ENCODE results near the gene CHCHD6.

Gene CHCHD6

GRCh38 chr3:127003175-127003555 is 299.1 kb downstream of the CHCHD6 start:
- DNase-seq (ENCODE audit: low read depth in 2 of 2, low spot score in 1 of 2) = no peak

GRCh38 chr3:127003601-127004280 is 299.7 kb downstream of the CHCHD6 start:
- DNase-seq (ENCODE audit: low read depth in 2 of 2, low spot score in 1 of 2) = no peak

GRCh38 chr3:127004641-127005397 is 300.8 kb downstream of the CHCHD6 start:
- no peak for DNase-seq (ENCODE audit: low read depth in 2 of 2, low spot score in 1 of 2)

GRCh38 chr3:127005864-127006500 is 301.9 kb downstream of the CHCHD6 start:
- no peak for DNase-seq (ENCODE audit: low read depth in 2 of 2, low spot score in 1 of 2)

DNA sequence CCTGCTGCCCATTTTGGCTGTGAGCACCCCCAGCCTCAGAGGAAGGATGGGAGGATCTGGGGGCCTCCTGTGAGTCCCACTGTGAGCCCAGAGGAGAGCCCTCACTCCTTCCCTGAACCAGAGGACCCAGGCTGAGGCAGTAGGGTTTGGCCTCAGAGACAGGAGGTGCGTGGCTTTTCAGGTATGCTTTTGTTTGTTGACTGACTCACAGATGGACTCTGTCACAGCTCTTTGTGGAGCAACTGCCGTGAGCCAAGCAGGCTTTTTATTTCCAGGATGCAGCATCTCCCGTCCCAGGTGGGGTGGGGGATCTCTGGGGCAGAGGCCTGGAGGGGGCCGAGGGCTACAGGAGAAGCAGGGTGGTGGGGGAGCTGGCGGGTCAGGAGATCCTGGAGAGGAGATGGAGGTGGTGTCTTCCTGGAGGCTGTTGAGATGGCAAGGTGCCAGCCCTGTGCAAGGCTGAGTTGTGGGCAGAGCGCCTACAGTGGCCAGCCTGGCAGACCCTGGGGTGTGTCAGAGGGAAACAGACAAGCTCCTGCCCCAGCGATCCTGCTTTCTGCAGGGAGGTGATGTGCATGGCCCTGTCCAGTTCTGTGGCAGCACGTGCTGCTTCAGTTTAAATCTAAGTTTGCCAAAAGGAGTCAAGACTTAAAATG is 302.9 kb downstream of the CHCHD6 start:
- no peak for DNase-seq (ENCODE audit: low read depth in 2 of 2, low spot score in 1 of 2)

- DNase-seq (ENCODE audit: low read depth in 2 of 2, low spot score in 1 of 2) = no peak
Observed at GRCh38 chr3:127008236-127008635, 304.2 kb downstream of the CHCHD6 start.

DNA sequence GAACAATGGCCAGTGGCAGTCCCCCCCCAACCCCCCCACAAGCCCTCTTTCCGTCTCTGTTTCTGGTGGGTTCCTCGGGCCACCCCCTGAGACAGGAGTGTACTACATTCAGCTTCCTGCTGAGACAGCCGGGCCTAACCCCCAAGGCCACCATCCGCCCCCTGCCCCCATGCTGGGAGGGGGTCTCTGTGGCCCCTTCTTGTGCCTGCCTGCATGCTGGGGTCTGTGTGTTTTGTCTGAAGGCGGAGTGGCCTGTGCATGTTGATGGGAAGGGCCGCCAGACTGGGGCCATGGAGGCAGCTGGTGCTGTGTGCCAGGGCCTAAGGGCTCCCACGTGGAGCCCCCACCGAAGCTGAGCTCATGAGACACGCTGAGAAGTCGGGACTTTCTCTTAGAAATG is 305.5 kb downstream of the CHCHD6 start:
- no peak for DNase-seq (ENCODE audit: low read depth in 2 of 2, low spot score in 1 of 2)
